H1 (cell line): ENCODE data around the gene RIMS3.

Source experiments
- ASH2L ChIP-seq: fragments of 200-600, 300-600 bp; sonication (generic); IDR thresholded peaks from one replicate; pipeline ENCODE4 v1.7.1; 2017; ENCODE audit warnings: low read length
- EZH2 ChIP-seq: fragments of 200-600 bp; sonication (generic); IDR thresholded peaks from 2 replicates; pipeline ENCODE4 v1.7.1; 2012; ENCODE audit warnings: low read depth, mild to moderate bottlenecking, moderate library complexity, low read length, inconsistent platforms; ENCODE audit not compliant: severe bottlenecking
- NRF1 ChIP-seq: IDR thresholded peaks from 2 replicates; pipeline ENCODE4 v1.6.1; 2011; ENCODE audit warnings: mild to moderate bottlenecking, low read depth, low read length, improper control_type of control experiment
- PHF8 ChIP-seq: fragments of 200-600 bp; sonication (generic); conservative IDR thresholded peaks from 2 replicates; pipeline ENCODE4 v1.7.1; 2012; ENCODE audit warnings: low read depth, mild to moderate bottlenecking, inconsistent platforms, low read length, moderate library complexity
- POLR2AphosphoS5 ChIP-seq: IDR thresholded peaks from 2 replicates; pipeline ENCODE4 v1.6.1; 2011; ENCODE audit warnings: low read depth, low read length
- RFX5 ChIP-seq: IDR thresholded peaks from 2 replicates; pipeline ENCODE4 v1.6.1; 2011; ENCODE audit warnings: low read depth, low read length, improper control_type of control experiment, borderline replicate concordance
- SP1 ChIP-seq: IDR thresholded peaks from 2 replicates; pipeline ENCODE4 v1.6.1; 2011; ENCODE audit warnings: low read depth, low read length
- YY1 ChIP-seq: IDR thresholded peaks from 2 replicates; pipeline ENCODE4 v1.6.1; 2011; ENCODE audit warnings: low read depth, mild to moderate bottlenecking, low read length
- TF ChIP-seq, protein P1 (sequence below), 3 experiments: IDR thresholded peaks; 1 replicate in 2 of 3; 2 replicates in 1 of 3; pipeline versions ENCODE4 v1.5.1 to v1.6.1; 2011; ENCODE audit warnings: low read length in 3 of 3, mild to moderate bottlenecking in 3 of 3, inconsistent platforms in 2 of 3, low read depth in 1 of 3, moderate library complexity in 1 of 3; ENCODE audit not compliant: insufficient read depth in 1 of 3; ENCODE audit errors: control extremely low read depth in 1 of 3

DNA sequence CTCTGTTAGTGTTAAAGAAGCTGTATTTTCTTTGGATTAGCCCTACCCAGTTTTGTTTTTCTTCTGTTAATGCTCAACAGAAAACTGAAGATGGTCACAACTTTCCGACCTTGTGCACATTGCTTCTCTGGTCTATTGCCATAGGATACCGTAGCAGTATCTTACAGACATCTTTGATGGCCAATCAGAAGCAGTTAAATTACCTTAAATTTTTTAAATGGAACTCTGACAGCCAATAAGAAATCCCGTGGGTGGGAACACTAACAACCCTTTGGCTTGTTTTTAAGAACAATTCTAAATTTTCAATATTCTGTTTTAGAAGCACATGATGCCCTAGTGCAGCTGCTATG is 43.2 kb upstream of the RIMS3 start:
- TF ChIP-seq, protein P1, sequence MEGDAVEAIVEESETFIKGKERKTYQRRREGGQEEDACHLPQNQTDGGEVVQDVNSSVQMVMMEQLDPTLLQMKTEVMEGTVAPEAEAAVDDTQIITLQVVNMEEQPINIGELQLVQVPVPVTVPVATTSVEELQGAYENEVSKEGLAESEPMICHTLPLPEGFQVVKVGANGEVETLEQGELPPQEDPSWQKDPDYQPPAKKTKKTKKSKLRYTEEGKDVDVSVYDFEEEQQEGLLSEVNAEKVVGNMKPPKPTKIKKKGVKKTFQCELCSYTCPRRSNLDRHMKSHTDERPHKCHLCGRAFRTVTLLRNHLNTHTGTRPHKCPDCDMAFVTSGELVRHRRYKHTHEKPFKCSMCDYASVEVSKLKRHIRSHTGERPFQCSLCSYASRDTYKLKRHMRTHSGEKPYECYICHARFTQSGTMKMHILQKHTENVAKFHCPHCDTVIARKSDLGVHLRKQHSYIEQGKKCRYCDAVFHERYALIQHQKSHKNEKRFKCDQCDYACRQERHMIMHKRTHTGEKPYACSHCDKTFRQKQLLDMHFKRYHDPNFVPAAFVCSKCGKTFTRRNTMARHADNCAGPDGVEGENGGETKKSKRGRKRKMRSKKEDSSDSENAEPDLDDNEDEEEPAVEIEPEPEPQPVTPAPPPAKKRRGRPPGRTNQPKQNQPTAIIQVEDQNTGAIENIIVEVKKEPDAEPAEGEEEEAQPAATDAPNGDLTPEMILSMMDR (IDR thresholded peaks at IDR 0.05; ENCODE audit: control extremely low read depth in 1 of 3, insufficient read depth in 1 of 3, low read depth in 1 of 3, low read length in 3 of 3) = no peak
- TF ChIP-seq NRF1 (no peak), EZH2 (no peak), POLR2AphosphoS5 (no peak), SP1 (no peak), RFX5 (no peak), PHF8 (no peak), YY1 (no peak), ASH2L (no peak)
